Activated T-cell treated with anti-CD3 and anti-CD28 coated beads, Interleukin-2, amount 50 U/mL, for 48 hours (primary cell): ENCODE data around the gene RAB37.

Experiments used
- DNase-seq, 2 experiments: peaks; one replicate each; pipeline ENCODE4 v3.0.0-alpha.2; 2020

Gene RAB37

GRCh38 chr17:74746376-74746775, 9.3 kb downstream of the RAB37 start:
- DNase-seq = no peak

GRCh38 chr17:74746922-74747321, 9.9 kb downstream of the RAB37 start:
- no peak for DNase-seq

- no peak for DNase-seq
Observed at GRCh38 chr17:74748279-74748528, 11.1 kb downstream of the RAB37 start.

- DNase-seq = peak; percentile 95 to 97
Observed at GRCh38 chr17:74748529-74749278, 11.6 kb downstream of the RAB37 start, which contains the start of gene NHERF1. NHERF1 (plus strand) TSS chr17:74748628; CDS start chr17:74748847, 219 bp downstream.

- DNase-seq = peak; percentile 65 to 73
Observed at GRCh38 chr17:74749279-74750038, 12.4 kb downstream of the RAB37 start.

GRCh38 chr17:74750039-74750326, 12.9 kb downstream of the RAB37 start:
- no peak for DNase-seq

GRCh38 chr17:74750327-74751069, 13.4 kb downstream of the RAB37 start:
- peak in 1 of 2 experiments; percentile 49 for DNase-seq

GRCh38 chr17:74752415-74752814, 15.4 kb downstream of the RAB37 start:
- DNase-seq = no peak

GRCh38 chr17:74752822-74753401, 15.9 kb downstream of the RAB37 start:
- no peak for DNase-seq

- no peak for DNase-seq
Observed at GRCh38 chr17:74754832-74755231, 17.8 kb downstream of the RAB37 start.

- no peak for DNase-seq
Observed at GRCh38 chr17:74755533-74755932, 18.5 kb downstream of the RAB37 start.

GRCh38 chr17:74756891-74757290, 19.8 kb downstream of the RAB37 start:
- no peak for DNase-seq

- no peak for DNase-seq
Observed at GRCh38 chr17:74757502-74757901, 20.4 kb downstream of the RAB37 start.

- no peak for DNase-seq
Observed at GRCh38 chr17:74757931-74758847, 21.1 kb downstream of the RAB37 start.

- DNase-seq = no peak
Observed at GRCh38 chr17:74758848-74759168, 21.8 kb downstream of the RAB37 start.

- DNase-seq = peak; percentile 54 to 69
Observed at GRCh38 chr17:74759243-74759801, 22.3 kb downstream of the RAB37 start.

- no peak for DNase-seq
Observed at GRCh38 chr17:74759941-74760340, 22.9 kb downstream of the RAB37 start.

GRCh38 chr17:74760404-74761105, 23.5 kb downstream of the RAB37 start:
- DNase-seq = no peak

GRCh38 chr17:74761419-74761818, 24.4 kb downstream of the RAB37 start:
- no peak for DNase-seq

GRCh38 chr17:74761931-74762330, 24.9 kb downstream of the RAB37 start:
- no peak for DNase-seq

GRCh38 chr17:74763565-74764387, 26.7 kb downstream of the RAB37 start:
- no peak for DNase-seq
